Caco-2 (cell line): ENCODE measurements around the gene DCAF5. TPM values are rescaled to one million over a fixed set of nuclear protein-coding genes. Genes with fewer than 3 reads are reported as not detected.
A peak's percentile ranks its signal among the peaks of the same experiment; 100 is the strongest.

Experiments
- BruUV-seq: library from RNA; stranded (reverse); fragments of 400-500 nt; replicated peaks from 2 replicates; lab custom pipeline; 2021; lab: Mats Ljungman, UMichigan
- CTCF ChIA-PET: fragments of 300-600 bp; sonication (Branson Sonifier 250); formaldehyde crosslinking; loops from one replicate; lab custom pipeline; 2022; ENCODE audit warnings: antibody characterized with exemption; lab: Charles Lee
- POLR2A ChIA-PET: fragments of 300-600 bp; sonication (Branson Sonifier 250); formaldehyde crosslinking; loops from one replicate; lab custom pipeline; 2022; ENCODE audit warnings: antibody characterized with exemption; lab: Charles Lee
- DNase-seq, 2 experiments: peaks; one replicate each; pipeline versions ENCODE4 v3.0.0 to v3.0.0-alpha.2; 2020 to 2022
- H3K27me3 ChIP-seq: replicated peaks from 2 replicates; pipeline ENCODE4 v1.6.0; 2011; ENCODE audit warnings: low read length; ENCODE audit not compliant: control insufficient read depth, insufficient read depth
- H3K36me3 ChIP-seq: 2 replicates; pipeline ENCODE4 v1.5.1; 2011; ENCODE audit warnings: low read length; ENCODE audit not compliant: control insufficient read depth, insufficient read depth
- H3K4me1 ChIP-seq: fragments of 250-450 bp; sonication (Bioruptor Pico); 2 replicates; pipeline ENCODE4 v1.5.1; 2020; ENCODE audit warnings: mild to moderate bottlenecking
- H3K4me3 ChIP-seq: 2 replicates; pipeline ENCODE4 v1.5.1; 2011; ENCODE audit warnings: low read depth, mild to moderate bottlenecking, control low read depth, low read length
- H3K9me3 ChIP-seq: fragments of 250-450 bp; sonication (Bioruptor Pico); 2 replicates; pipeline ENCODE4 v1.5.1; 2020; ENCODE audit warnings: mild to moderate bottlenecking, moderate library complexity
- H3K27ac Mint-ChIP-seq: one replicate; pipeline ENCODE4 v1.8.0; 2022; ENCODE audit warnings: mixed read lengths; ENCODE audit not compliant: unreplicated experiment
- H3K27me3 Mint-ChIP-seq: one replicate; pipeline ENCODE4 v1.8.0; 2022; ENCODE audit warnings: mixed read lengths; ENCODE audit not compliant: insufficient read depth, unreplicated experiment
- H3K36me3 Mint-ChIP-seq: one replicate; pipeline ENCODE4 v1.8.0; 2022; ENCODE audit warnings: mild to moderate bottlenecking, mixed read lengths; ENCODE audit not compliant: insufficient read depth, unreplicated experiment
- H3K4me1 Mint-ChIP-seq: one replicate; pipeline ENCODE4 v1.8.0; 2022; ENCODE audit warnings: low read depth, mixed read lengths; ENCODE audit not compliant: unreplicated experiment
- H3K4me3 Mint-ChIP-seq: one replicate; pipeline ENCODE4 v1.8.0; 2022; ENCODE audit warnings: mild to moderate bottlenecking, moderate library complexity, mixed read lengths; ENCODE audit not compliant: unreplicated experiment
- H3K9me3 Mint-ChIP-seq: one replicate; pipeline ENCODE4 v1.8.0; 2022; ENCODE audit warnings: mixed read lengths; ENCODE audit not compliant: unreplicated experiment
- CTCF ChIP-seq, 2 experiments: fragments of 200-600 bp in 1 of 2; IDR thresholded peaks; 1 replicate in 1 of 2; 2 replicates in 1 of 2; pipeline versions ENCODE4 v1.5.1 to v1.8.0; 2011 to 2022; ENCODE audit warnings: antibody characterized with exemption in 1 of 2, control low read depth in 1 of 2, inconsistent platforms in 1 of 2, low read depth in 1 of 2, low read length in 1 of 2, mild to moderate bottlenecking in 1 of 2, moderate library complexity in 1 of 2; ENCODE audit not compliant: insufficient read depth in 1 of 2, severe bottlenecking in 1 of 2, unreplicated experiment in 1 of 2
- intact Hi-C: fragments of 100-400 bp; cut with micrococcal nuclease; formaldehyde crosslinking; loops from one replicate; pipeline ENCODE4 v1.10.0; 2022; ENCODE audit not compliant: unreplicated experiment
- total RNA-seq: library from RNA; stranded (reverse); gene quantifications from 2 replicates; pipeline ENCODE4 v1.2.3, GENCODE V29; 2022

DCAF5 gene
- total RNA-seq, 1 experiment from 2014 or later: 34.8 TPM

- no peak overlapping the region for H3K27ac Mint-ChIP-seq
- intact Hi-C loops: no loop called here
- H3K4me3 Mint-ChIP-seq: no peak overlapping the region
- Histone ChIP-seq H3K4me3 (no peak overlapping the region), H3K27me3 (no peaks in the 10 kb centered on the region), H3K36me3 (peaks cover 4% of the 10 kb centered on the region; the same call in 1 of the 2 replicates), H3K9me3 (no peaks in the 10 kb centered on the region), H3K4me1 (no peaks in the 10 kb centered on the region)
- ChIA-PET CTCF (no interaction called here), POLR2A (no interaction called here)
- no TSS peak for BruUV-seq
- peaks cover 26% of the 10 kb centered on the region for H3K36me3 Mint-ChIP-seq
- no peaks in the 10 kb centered on the region for H3K4me1 Mint-ChIP-seq
- no peak for DNase-seq
- TF ChIP-seq CTCF (IDR thresholded peaks at IDR 0.05; ENCODE audit: insufficient read depth in 1 of 2, low read depth in 1 of 2, low read length in 1 of 2, severe bottlenecking in 1 of 2, unreplicated experiment in 1 of 2): no peak
- H3K27me3 Mint-ChIP-seq: no peaks in the 10 kb centered on the region
- H3K9me3 Mint-ChIP-seq: no peaks in the 10 kb centered on the region
Measured at GRCh38 chr14:69114763-69115162, 38.2 kb downstream of the DCAF5 start.

GRCh38 chr14:69108358-69108757, 44.6 kb downstream of the DCAF5 start:
- no peaks in the 10 kb centered on the region for H3K27me3 Mint-ChIP-seq
- H3K4me1 Mint-ChIP-seq: no peaks in the 10 kb centered on the region
- Histone ChIP-seq H3K27me3 (no peaks in the 10 kb centered on the region), H3K4me3 (no peak overlapping the region), H3K36me3 (no peaks in the 10 kb centered on the region; the same call in 1 of the 2 replicates), H3K4me1 (no peaks in the 10 kb centered on the region), H3K9me3 (no peaks in the 10 kb centered on the region)
- H3K27ac Mint-ChIP-seq: no peak overlapping the region
- ChIA-PET CTCF (interaction anchor here (2.1 to 2.6 kb wide), 2 partner anchors 21 to 245 kb away, joined by 7 to 16 read pairs; no protein-coding TSS in a partner anchor), POLR2A (no interaction called here)
- no peaks in the 10 kb centered on the region for H3K9me3 Mint-ChIP-seq
- TF ChIP-seq CTCF (IDR thresholded peaks at IDR 0.05; ENCODE audit: insufficient read depth in 1 of 2, low read depth in 1 of 2, low read length in 1 of 2, severe bottlenecking in 1 of 2, unreplicated experiment in 1 of 2): no peak
- no peak for DNase-seq
- intact Hi-C loops: no loop called here
- H3K36me3 Mint-ChIP-seq: peaks cover 21% of the 10 kb centered on the region
- no TSS peak for BruUV-seq
- H3K4me3 Mint-ChIP-seq: no peak overlapping the region

- no TSS peak for BruUV-seq
- intact Hi-C loops: loop anchor here (1.0 to 2.0 kb wide), 3 partner anchors 189 to 244 kb away; no protein-coding TSS in a partner anchor
- CTCF ChIA-PET: interaction anchor here (0.5 to 2.6 kb wide), 9 partner anchors 9 to 263 kb away, joined by 3 to 16 read pairs (median 5); no protein-coding TSS in a partner anchor
Measured at GRCh38 chr14:69107407-69108003, 45.4 kb downstream of the DCAF5 start.

More at GRCh38 chr14:69107407-69108003, 45.4 kb downstream of the DCAF5 start:
- Mint-ChIP-seq H3K36me3 (peaks cover 21% of the 10 kb centered on the region), H3K4me1 (no peaks in the 10 kb centered on the region), H3K9me3 (no peaks in the 10 kb centered on the region), H3K4me3 (no peak overlapping the region), H3K27me3 (no peaks in the 10 kb centered on the region), H3K27ac (no peak overlapping the region)
- DNase-seq: peak; percentile 50 to 68
- Histone ChIP-seq H3K4me1 (no peaks in the 10 kb centered on the region), H3K27me3 (no peaks in the 10 kb centered on the region), H3K36me3 (no peaks in the 10 kb centered on the region; the same call in 1 of the 2 replicates), H3K4me3 (no peak overlapping the region), H3K9me3 (no peaks in the 10 kb centered on the region)
- POLR2A ChIA-PET: interaction anchor here (0.6 kb wide), 1 partner anchor 36 kb away, joined by 5 read pairs; no protein-coding TSS in a partner anchor
- peak; percentile 64 to 74 for TF ChIP-seq CTCF (IDR thresholded peaks at IDR 0.05; ENCODE audit: insufficient read depth in 1 of 2, low read depth in 1 of 2, low read length in 1 of 2, severe bottlenecking in 1 of 2, unreplicated experiment in 1 of 2)
